Tibial artery (tissue), 4 donors: ENCODE measurements around the gene CTAG1A.
"Not testable (repeated sequence)": the region's sequence is repeated elsewhere in the genome, so short reads cannot be mapped to it uniquely, and the experiment has no call there.

ENCODE experiments used
- DNase-seq, 2 donors: peaks; one replicate each; pipeline ENCODE4 v3.0.0-alpha.2; 2019
- H3K27ac ChIP-seq, 2 donors: fragments of 200-600 bp; sonication (generic) in 1 of 2; 1 replicate in 1 of 2; 2 replicates in 1 of 2; pipeline ENCODE4 v1.5.1; 2018 to 2019; ENCODE audit warnings: mild to moderate bottlenecking in 1 of 2
- H3K27me3 ChIP-seq, 2 donors: fragments of 200-600 bp; sonication (generic) in 1 of 2; one replicate each; pipeline versions ENCODE4 v1.5.1 to v1.6.0; 2016 to 2019
- H3K36me3 ChIP-seq, 3 donors: fragments of 200-600 bp; sonication (generic) in 2 of 3; one replicate each; pipeline ENCODE4 v1.5.1; 2016 to 2019; ENCODE audit warnings: mild to moderate bottlenecking in 2 of 3
- H3K4me1 ChIP-seq, 4 donors: fragments of 200-600 bp; sonication (generic) in 2 of 4; 1 replicate in 3 of 4; 2 replicates in 1 of 4; pipeline ENCODE4 v1.5.1; 2016 to 2019
- H3K4me3 ChIP-seq, 2 donors: fragments of 200-600 bp; sonication (generic) in 1 of 2; 1 replicate in 1 of 2; 2 replicates in 1 of 2; pipeline ENCODE4 v1.5.1; 2018 to 2019; ENCODE audit warnings: mild to moderate bottlenecking in 2 of 2
- H3K9me3 ChIP-seq, 3 donors: fragments of 200-600 bp; sonication (generic) in 1 of 3; one replicate each; pipeline ENCODE4 v1.5.1; 2016 to 2019
- intact Hi-C: fragments of 100-400 bp; cut with DNase I; formaldehyde crosslinking; loops from one replicate; pipeline ENCODE4 v1.15.0; 2023; ENCODE audit warnings: low total_unique reads
- TF ChIP-seq, protein P1 (sequence below), 2 experiments: fragments of 200-600 bp in 1 of 2; fragments of 450-650 bp in 1 of 2; IDR thresholded peaks; one replicate each; pipeline ENCODE4 v1.5.1; 2017 to 2019; ENCODE audit warnings: antibody characterized with exemption in 2 of 2, mild to moderate bottlenecking in 1 of 2, moderate library complexity in 1 of 2

The CTAG1A gene

DNA sequence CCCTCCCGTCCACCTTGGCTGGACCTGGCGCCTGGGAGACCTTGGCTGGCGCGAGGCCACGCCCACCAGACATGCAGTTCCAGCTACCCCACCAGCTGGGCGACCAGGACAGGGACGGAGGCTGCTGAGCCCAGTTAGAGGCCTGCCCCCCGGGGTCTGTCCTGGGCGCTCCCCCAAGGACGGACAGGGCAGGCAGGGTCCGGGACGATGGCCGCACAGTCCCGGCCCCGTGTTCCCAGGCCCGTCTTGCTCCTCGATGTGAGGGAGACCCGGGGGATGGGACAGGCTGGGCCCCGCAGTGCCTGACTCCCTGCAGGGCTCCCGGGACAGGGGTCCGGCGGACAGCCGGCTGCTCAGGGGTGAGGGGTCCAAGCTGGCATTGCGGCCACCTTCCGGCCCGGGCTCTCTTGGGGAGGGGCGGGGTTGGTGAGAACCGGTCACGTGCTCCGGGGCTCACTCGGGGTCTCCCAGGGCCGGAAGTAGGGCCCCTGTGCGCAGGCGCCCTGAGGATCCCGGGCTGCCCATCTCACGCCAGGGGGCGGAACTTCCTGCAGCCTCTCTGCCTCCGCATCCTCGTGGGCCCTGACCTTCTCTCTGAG, at the start of gene CTAG1A:
TSS of gene CTAG1A (plus strand) at position 549 of the 599 bp plus-strand sequence. CDS start 74 bp downstream, outside the sequence.
- H3K27me3 ChIP-seq, H3K27ac ChIP-seq, intact Hi-C loops, H3K4me1 ChIP-seq, H3K4me3 ChIP-seq, H3K9me3 ChIP-seq, DNase-seq, H3K36me3 ChIP-seq: not testable (repeated sequence)

DNA sequence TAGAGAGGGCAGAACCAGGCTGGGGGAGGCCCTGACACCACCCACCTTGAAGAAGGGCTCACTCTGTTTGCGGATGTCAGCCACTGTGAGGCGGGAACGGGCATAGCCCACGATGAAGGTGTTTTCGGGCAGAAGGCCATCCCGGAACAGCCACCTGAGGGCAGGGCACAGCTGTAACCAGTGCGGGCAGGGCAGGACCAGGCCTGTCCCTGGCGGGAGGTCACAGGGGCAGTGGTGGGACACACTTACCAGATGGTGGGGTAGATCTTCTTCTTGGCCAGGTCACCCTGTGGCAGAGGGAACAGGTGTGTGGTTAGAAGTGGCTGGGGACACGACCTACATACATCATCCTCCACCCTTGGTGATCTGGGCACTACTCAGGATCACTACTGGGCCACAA, 49.0 kb upstream of the CTAG1A start:
- DNase-seq: no peak
- H3K4me1 ChIP-seq: peaks cover 0 to 26% (median 12%) of the 10 kb centered on the region in 4 donors
- H3K27me3 ChIP-seq: no peaks in the 10 kb centered on the region
- no peak overlapping the region for H3K4me3 ChIP-seq
- intact Hi-C loops: no loop called here
- TF ChIP-seq, protein P1, sequence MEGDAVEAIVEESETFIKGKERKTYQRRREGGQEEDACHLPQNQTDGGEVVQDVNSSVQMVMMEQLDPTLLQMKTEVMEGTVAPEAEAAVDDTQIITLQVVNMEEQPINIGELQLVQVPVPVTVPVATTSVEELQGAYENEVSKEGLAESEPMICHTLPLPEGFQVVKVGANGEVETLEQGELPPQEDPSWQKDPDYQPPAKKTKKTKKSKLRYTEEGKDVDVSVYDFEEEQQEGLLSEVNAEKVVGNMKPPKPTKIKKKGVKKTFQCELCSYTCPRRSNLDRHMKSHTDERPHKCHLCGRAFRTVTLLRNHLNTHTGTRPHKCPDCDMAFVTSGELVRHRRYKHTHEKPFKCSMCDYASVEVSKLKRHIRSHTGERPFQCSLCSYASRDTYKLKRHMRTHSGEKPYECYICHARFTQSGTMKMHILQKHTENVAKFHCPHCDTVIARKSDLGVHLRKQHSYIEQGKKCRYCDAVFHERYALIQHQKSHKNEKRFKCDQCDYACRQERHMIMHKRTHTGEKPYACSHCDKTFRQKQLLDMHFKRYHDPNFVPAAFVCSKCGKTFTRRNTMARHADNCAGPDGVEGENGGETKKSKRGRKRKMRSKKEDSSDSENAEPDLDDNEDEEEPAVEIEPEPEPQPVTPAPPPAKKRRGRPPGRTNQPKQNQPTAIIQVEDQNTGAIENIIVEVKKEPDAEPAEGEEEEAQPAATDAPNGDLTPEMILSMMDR (IDR thresholded peaks at IDR 0.05): no peak
- no peaks in the 10 kb centered on the region for H3K9me3 ChIP-seq
- peaks cover 0 to 45% (median 20%) of the 10 kb centered on the region in 3 donors for H3K36me3 ChIP-seq
- H3K27ac ChIP-seq: no peak overlapping the region

DNA sequence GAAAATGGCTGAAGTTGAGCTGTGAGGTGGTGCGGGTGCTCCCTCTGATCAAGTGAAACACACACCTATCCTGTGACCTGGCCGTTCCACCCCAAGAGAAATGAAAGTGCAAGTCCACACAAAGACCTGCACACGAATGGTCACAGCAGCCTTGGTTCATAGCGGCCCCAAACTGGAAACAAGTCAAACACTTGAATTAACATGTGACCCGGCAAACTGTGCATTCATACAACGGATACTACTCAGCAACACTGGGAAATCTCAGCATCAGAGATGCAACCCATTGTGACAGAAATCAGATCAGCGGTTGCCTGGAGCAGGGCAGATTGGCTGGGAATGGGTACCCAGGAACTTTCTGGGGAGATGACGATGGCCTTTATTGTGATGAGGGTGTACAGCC, 45.9 kb upstream of the CTAG1A start:
- TF ChIP-seq, protein P1 (IDR thresholded peaks at IDR 0.05): no peak
- no peak for DNase-seq
- Histone ChIP-seq H3K9me3 (no peaks in the 10 kb centered on the region), H3K27ac (no peak overlapping the region), H3K27me3 (no peaks in the 10 kb centered on the region), H3K36me3 (peaks cover 0 to 15% (median 11%) of the 10 kb centered on the region in 3 donors), H3K4me3 (no peak overlapping the region), H3K4me1 (peaks cover 0 to 48% (median 26%) of the 10 kb centered on the region in 4 donors)
- intact Hi-C loops: no loop called here

DNA sequence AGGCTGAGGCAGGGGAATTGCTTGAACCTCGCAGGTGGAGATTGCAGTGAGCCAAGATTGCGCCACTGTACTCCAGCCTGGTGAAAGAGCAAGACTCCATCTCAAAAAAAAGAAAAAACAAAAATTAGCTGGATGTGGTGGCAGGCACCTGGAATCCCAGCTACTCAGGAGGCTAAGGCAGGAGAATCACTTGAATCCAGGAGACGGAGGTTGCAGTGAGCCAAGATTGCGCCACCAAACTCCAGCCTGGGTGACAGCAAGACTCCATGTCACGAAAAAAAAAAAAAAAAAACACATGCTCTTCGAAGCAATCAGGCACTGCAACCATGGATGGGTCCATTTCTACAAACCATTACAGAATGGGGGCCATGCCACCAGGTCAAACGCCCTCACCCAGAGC, 44.6 kb upstream of the CTAG1A start:
- DNase-seq, H3K4me3 ChIP-seq, H3K9me3 ChIP-seq, H3K27me3 ChIP-seq, H3K36me3 ChIP-seq, intact Hi-C loops: not testable (repeated sequence)
- H3K4me1 ChIP-seq: peaks cover 0 to 55% (median 21%) of the 10 kb centered on the region in 4 donors
- H3K27ac ChIP-seq: peak overlapping the region; percentile 84 to 92

DNA sequence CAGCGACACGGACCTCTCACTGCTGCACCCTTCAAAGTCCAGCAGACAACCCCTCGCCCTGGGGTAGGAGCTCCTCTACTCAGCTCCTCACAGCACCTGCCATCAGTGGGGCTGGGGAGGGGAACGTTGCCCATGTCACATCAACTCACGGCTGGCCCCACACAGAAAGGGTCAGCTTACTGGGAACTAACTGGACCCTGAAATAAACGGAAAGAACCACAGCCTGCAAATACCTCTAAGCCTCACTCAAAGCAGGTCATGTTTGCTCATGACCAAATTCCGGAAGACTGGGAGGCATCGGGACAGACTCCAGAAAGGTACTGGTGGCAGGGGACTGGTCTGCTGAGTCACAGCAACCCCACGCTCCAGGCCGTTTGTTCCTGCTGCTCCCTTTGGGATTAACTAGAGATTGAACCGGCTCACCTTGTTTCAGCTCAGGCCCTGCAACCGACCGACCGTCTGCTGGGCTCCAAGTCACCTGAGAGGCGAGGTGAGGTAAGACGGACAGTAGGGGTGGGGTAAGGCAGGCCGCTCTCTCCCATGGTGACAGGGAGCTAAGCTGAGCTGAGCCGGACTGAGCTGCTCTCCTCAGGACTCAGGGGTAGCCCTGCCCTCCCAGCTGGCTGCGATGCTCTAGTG, 43.9 kb upstream of the CTAG1A start:
- no peak for DNase-seq
- no peaks in the 10 kb centered on the region for H3K9me3 ChIP-seq
- TF ChIP-seq, protein P1 (IDR thresholded peaks at IDR 0.05): no peak
- H3K4me1 ChIP-seq: peaks cover 0 to 62% (median 23%) of the 10 kb centered on the region in 4 donors
- no peaks in the 10 kb centered on the region for H3K27me3 ChIP-seq
- intact Hi-C loops: no loop called here
- H3K4me3 ChIP-seq: no peak overlapping the region
- H3K27ac ChIP-seq: peak overlapping the region; percentile 84 to 92
- H3K36me3 ChIP-seq: peaks cover 0 to under 1% (median 0%) of the 10 kb centered on the region in 3 donors

DNA sequence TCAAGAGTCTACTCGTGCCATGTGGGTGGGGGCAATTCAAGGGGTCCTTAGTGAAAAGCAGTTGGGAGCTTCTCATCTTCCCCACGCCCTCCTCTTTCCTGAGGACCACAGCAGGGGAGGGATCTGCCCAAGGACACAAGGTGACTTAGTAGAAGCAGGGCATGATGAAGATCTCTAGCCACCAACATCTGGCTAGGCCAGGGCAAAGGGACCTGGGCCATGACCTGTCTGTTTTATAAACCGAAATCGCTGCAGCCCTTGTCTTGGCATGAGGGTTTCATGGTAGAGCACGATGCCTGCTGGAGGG, 43.4 kb upstream of the CTAG1A start:
- intact Hi-C loops: no loop called here
- TF ChIP-seq, protein P1 (IDR thresholded peaks at IDR 0.05): no peak
- H3K4me1 ChIP-seq: peaks cover 0 to 64% (median 23%) of the 10 kb centered on the region in 4 donors
- DNase-seq: no peak
- peak overlapping the region; percentile 84 to 92 for H3K27ac ChIP-seq
- no peaks in the 10 kb centered on the region for H3K27me3 ChIP-seq
- H3K9me3 ChIP-seq: no peaks in the 10 kb centered on the region
- no peak overlapping the region for H3K4me3 ChIP-seq
- H3K36me3 ChIP-seq: no peaks in the 10 kb centered on the region
